Skin of body (tissue), 2 donors: ENCODE results near the gene GJC3. TPM values are rescaled to one million over a fixed set of nuclear protein-coding genes. Genes with fewer than 3 reads are reported as not detected.
"Not testable (repeated sequence)": the region's sequence is repeated elsewhere in the genome, so short reads cannot be mapped to it uniquely, and the experiment has no call there.

Experiments
- DNase-seq: peaks from one replicate; lab custom pipeline; 2025; lab: John Stamatoyannopoulos, UW
- total RNA-seq: library from RNA; depleted of rRNA; stranded (reverse); fragments of >200 nt; gene quantifications from one replicate; pipeline ENCODE4 v1.2.3, GENCODE V29; 2014

Gene GJC3
- total RNA-seq, 1 donor from 2014 or later, result 0.49 TPM

DNA sequence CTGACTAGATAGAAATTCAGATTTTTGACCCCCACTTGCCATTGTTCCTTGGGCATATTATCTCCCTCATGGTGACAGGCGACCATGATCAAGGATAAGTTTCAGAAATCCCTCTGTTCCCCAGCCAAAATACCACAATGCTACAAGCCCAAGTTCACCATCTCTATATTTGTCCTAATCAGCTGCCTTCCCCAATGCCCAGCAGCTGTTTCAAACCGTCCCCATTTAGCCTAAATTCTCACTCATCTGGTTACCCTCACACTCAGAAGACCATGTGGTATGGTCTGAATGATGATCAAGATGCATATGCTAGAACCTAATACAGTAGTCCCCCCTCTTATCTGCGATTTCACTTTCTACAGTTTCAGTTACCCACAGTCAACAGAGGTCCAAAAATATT lies 956 bp upstream of the GJC3 start:
- no peak for DNase-seq

DNA sequence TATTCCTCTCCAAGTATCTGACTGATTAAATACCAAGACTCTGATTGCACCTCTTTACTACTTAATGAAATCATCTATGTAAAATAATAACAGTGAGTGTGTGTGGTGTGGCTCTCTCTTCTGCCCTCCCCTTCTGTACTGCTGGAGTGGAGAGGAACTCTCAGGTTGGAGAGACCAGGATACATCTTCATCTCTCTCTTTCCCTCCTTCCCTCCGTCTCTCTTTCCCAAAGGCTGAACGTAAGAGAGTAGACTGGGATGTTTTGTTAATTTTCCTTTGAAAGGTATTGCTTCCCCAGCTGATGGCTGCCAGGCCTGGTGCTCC lies 272 bp upstream of the GJC3 start:
- DNase-seq, result no peak

DNA sequence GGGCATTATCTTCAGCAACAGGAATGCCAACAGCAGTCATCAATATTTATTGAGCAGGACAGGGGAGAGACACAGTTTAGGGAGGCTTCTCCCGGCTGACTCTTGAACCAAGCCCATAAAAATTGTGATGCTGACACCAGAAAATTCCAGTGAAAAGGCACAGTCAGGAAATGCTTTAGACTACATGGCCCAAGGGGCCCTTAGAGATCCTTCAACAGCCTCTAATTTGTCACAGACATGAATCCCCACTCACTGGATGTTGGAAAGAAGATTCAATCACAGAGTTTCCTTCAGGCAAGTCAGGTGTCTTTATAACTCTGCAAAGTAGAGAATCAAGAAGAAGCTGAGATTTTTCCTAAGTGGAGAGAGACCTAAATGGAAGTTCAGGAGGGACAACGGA lies 1.2 kb downstream of the GJC3 start:
- DNase-seq, result no peak

DNA sequence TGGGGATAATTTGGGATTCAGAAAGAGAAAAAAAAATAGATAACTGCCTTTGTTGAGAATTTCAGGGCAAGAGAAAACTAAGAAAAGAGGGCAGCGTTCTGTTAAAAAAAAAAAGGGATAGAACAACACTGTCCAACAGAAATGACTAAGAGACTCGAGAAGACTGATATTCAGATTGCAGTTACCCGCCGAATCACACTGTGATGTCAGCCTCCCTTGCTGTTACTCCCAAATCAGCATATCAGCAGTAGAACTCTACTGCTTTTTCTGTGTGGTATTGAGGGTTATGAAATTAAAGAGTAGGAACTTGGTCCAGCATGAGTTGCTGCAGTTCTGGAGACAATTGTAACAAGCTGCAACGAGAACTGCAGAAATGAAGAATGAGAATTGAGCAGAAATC lies 1.9 kb downstream of the GJC3 start:
- DNase-seq, result no peak

DNA sequence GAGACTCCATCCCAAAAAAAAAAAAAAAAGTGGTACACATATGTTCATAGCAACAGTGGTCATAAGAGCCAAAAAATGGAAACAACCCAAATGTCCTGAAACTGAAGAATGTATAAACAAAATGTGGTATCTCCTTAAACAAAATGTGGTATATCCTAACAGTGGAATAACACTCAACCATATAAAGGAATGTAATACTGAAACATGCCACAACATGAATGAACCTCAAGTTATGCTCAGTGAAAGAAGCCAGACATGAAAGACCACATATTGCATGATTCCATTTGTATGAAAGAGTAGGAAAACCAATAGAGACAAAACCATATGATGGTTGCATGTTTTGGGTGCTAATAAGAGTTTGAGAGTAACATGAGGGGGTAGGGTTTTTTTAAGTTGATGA lies 3.1 kb downstream of the GJC3 start:
- no peak for DNase-seq

DNA sequence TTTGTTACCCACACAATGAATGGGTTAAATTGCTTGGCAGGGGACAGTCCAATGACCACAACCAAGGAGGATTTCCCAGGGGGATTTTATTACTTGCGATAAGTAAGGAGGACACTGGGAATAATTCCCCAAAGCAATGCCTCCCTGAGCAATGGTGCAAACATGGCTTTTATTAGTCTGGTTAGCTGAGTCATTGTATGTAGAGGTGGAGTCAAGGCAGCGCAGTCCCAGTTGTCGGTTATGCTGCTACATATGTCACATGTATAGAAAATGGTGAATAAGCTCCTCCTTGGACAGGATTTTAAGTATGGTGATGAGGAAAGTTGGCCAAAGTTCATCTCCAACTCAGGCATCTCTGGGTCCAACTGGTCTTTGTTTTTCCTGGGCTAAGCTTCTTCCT lies 6.2 kb downstream of the GJC3 start:
- no peak for DNase-seq

DNA sequence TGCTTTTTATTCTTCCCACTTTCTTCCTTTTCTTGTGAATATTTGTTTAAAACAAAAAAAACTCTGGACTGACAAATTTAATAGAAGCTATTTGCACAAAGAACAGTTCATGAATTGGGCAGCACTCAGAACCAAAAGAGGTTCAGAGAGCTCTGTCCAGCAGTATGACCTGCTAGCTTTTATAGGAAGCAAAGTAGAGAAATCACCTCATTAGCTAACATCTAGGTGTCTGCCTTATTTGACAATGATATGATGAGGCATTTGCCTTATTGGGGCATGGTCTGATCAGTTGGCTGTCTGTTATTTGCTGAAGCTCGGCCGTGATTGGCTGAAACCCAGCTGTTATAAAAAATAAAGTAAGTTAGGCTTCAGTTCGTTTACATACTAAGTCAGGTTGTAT lies 9.3 kb downstream of the GJC3 start:
- no peak for DNase-seq

DNA sequence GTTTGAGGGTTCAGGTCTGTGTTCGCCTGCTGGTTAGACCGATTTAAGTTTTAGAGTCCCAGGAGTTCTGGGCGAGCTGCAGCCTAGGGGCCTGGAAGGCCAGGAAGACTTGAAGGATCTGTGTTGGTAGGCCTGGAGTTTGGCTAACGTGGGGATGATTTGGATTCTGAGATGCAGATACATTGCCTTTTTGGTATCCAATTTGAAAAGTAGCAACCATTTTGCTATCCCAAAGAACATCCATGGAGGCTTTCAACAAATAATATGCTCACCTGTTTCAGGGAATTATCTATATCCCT lies 9.7 kb downstream of the GJC3 start:
- DNase-seq, result no peak

DNA sequence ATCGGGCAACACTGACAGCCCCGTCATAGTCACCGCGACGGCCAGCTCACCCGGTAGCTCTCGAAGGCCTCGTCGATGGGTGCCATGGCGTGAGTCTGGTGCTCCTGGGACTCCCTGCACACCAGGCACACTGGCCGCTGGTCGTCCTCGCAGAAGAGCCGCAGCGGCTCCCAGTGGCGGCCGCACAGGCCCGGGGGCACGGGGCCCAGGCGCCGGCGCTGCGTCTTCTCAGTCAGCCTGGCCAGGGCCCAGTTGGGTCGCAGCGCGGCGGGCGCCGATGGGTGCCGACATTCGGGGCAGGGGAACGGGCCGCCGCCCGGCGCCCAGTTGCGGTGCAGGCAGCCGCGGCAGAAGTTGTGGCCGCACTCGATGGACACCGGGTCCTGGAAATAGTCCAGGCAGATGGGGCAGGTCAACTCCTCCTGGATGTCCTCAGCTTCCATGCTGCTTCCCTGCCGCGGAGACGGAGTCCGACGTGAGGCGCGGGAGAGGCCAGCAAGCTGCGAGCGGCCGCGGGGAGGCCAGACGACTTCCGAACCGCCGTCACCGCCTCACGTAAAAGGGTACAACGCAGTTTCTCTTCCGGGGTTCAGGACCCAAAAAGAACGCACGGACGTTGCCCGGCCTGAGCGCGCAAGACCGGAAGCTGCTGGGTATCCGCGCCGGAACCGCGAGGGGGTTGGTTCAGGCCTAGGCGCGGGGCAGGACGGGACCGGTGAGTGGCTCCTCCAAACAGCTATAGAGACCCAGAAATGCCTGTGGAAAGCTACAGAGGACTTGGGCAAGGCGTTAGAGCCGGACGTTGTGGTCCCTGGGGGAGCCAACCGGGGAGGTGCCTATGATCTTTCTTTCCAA lies 10.2 kb downstream of the GJC3 start, which contains the start of gene TRIM4:
Gene TRIM4 (minus strand): TSS at position 572 of the 855 bp plus-strand sequence. CDS start 129 bp downstream, at position 443.
- peak; percentile 84 for DNase-seq

DNA sequence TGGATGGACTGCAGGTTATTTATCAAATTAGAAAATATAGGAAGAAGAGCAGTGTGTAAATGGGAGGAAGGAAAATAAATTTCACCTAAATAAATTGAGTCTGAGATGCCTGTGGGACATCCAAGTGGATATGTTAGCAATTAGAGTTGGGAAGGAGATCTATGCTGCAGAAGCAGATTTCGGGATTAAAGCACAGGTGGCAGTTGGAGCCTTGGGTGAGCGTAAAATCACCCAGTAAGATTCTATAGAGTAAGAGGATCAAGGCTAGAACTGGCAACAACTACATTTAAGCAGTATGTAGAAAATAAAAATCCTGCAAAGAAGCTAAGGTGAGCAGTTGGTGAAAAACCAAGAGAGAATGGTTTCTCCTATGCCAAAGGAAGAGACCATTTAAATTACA lies 18.4 kb downstream of the GJC3 start:
- DNase-seq, result no peak

DNA sequence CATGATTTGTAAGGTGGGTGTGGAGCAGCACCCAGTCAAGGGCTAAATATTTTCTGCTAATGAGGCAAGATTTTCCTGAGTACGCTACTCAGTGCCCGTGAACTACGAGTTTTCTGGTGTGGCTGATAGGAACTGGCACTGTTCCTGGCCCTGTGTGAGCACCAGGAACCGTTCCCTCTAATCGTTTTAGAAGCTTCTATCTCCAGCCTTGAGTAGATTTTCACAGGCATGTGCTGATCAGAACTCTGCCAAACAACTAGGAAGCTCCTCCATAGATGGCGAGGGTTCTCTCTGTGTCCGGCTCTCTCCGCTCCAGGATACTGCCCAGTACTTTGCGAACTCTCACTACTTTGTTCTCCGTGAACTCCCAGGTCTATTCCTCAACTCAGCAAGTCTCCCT lies 27.8 kb downstream of the GJC3 start:
- DNase-seq, result no peak

DNA sequence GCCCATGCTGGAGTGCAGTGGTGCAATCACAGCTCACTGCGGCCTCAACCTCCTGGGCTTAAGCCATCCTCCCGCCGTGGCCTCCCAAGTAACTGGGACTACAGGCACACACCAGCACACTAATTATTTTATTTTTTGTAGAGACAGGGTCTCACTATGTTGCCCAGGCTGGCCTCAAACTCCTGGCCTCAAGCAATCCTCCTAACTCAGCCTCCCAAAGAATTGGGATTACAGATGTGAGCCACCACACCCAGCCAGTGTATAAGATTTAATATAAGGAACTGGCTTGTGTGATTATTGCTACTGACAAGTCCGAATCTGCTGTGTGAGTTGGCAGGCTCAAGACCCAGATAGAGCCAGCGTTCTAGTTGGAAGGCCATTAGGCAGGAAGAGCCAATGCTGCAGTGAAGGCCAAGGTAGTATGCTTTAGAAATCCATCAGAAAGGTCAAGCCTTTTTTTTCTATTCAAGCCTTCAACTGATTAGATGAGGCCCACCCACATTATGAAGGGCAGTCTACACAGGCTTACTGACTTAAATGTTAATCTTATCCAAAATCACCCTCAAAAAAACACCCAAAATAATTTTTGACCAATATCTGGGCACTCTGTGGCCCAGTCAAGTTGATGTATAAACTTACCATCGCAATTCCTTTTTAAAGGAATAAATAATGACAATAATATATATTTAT lies 29.4 kb downstream of the GJC3 start:
- no peak for DNase-seq

DNA sequence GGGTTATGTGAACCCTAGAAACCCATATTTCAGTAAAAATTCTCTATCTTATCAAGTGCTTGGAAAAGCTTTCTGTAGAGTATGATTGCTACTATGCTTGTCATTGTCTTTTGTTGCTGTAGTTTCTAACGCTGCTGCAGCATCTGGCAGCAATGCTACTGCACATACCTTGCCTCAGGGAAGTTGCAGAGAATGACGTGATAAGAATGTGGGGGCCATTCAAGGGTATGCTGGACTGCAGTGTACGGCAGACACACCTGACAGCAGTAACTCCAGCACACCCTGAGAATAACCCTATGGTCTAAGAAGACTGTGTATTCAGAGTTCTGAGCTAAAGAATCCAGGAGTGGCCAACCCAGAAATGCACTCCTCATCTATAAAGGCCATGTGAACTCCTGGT lies 30.6 kb downstream of the GJC3 start:
- DNase-seq, result no peak

DNA sequence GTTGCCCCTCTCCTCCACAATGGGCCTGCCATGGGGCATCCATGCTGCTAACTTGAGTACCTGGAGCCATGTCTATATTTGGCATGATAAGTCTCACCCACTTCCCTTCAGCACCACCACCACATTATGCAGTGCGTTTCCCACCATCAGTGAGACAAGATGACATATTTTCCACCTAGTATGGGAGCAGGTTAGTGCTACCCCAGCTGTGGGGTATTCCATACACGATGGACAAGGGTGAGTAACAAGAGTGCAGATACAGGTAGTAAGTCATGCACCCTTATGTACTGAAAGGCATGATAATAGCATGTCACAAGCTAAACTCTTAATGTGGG lies 31.4 kb downstream of the GJC3 start:
- DNase-seq, result no peak

DNA sequence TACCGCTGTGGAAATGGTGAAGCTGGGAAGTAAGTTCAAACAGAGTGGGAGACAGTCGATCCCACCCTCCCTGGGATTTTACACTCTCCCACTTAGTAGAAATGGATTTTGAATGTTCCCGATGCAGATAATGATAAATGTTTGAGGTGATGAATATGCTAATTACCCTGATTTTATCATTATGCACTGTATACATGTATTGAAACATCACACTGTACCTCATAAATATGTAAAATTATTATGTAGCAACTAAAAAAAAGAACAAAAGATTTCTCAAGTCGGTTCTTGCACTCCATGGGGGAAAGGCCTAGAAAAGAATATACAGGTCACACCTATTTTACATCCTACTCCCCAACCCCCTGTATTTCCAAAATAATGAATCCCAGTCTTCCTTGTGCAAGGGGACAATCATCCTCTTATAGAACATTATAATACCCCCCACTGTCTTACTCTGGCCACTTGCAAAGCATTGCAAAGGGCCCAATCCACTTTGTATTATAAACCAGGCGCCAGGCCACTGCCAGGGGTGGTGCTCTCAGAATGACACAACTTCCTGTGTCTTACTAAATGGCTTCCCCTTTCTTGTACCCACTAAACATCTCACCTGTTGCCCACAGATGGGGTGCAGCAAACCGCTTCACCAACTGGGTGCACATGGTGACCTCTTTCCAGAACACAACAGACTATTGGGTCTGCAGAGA lies 31.9 kb downstream of the GJC3 start:
- no peak for DNase-seq

DNA sequence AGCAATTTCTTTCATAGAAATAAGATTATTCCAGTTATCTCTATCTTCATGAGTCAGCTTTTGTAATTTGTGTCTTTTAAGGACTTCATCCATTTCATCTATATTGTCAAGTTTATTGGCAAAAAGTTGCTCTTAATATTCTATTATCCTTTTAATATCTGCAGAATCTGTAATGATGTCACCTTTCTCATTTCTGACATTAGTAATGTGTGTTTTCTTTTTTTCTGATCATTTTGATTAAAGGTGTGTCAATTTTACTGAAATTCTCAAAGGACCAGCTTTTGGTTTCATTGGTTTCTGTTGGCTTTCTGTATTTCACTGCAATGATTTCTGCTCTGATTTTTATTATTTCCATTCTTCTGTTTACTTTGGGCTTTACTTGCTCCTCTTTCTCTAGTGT lies 34.7 kb downstream of the GJC3 start:
- DNase-seq, result no peak

DNA sequence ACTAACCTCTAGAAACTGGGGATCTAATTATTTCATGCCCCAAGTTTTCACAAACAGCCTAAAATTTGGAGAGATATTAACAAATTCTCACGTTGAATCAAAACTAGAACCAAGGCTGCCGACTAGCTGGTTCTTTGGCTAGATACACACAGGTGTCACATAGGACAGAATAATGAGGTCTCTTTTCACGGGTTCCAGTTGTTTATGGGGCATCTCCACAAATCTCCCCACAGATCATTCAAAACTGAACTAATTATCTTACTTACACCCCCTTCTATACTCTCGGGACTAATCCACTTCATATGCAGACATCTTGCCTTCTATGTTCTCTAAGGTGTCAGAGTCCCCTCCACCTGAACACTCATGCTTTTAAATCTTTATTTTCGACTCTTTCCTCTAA lies 36.1 kb downstream of the GJC3 start:
- DNase-seq, result no peak

DNA sequence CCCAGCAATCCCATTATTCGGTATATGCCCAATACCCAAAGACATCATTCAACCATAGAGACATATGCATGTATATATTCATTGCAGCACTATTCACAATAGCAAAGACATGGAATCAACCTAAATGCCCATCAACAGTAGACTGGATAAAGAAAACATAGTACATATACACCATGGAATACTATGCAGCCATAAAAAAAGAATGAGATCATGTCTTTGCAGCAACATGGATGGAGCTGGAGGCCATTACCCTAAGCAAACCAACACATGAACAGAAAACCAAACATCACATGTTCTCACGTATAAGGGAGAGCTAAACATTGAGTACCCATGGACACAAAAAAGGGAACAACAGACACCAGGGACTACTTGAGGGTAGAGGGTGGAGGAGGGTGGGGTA lies 39.1 kb downstream of the GJC3 start:
- not testable (repeated sequence) for DNase-seq

DNA sequence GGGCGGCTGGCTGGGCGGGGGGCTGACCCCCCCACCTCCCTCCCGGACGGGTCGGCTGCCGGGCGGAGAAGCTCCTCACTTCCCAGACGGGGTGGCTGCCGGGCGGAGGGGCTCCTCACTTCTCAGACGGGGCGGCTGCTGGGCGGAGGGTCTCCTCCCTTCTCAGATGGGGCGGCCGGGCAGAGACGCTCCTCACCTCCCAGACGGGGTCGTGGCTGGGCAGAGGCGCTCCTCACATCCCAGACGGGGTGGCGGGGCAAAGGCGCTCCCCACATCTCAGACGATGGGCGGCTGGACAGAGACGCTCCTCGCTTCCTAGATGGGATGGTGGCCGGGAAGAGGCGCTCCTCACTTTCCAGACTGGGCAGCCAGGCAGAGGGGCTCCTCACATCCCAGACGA lies 41.1 kb downstream of the GJC3 start:
- not testable (repeated sequence) for DNase-seq

DNA sequence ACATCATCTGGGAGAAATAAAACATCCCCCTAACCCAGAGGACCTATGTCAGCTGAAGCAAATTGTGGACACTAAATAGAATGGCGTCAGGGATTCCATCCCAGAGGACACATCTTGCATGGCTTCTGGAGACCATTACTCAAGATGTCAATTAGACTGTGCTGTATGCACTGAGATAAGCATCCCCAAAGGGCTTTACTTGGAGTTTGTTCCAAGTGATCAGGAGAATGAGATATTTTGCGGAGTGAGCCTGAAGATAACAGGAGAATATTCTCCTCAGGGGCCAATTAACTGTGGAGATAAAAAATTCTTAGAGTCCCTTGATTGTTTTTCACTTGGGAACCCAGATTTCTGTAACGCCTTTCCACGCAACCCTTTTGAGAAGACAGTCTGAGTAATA lies 48.0 kb downstream of the GJC3 start:
- DNase-seq, result no peak

DNA sequence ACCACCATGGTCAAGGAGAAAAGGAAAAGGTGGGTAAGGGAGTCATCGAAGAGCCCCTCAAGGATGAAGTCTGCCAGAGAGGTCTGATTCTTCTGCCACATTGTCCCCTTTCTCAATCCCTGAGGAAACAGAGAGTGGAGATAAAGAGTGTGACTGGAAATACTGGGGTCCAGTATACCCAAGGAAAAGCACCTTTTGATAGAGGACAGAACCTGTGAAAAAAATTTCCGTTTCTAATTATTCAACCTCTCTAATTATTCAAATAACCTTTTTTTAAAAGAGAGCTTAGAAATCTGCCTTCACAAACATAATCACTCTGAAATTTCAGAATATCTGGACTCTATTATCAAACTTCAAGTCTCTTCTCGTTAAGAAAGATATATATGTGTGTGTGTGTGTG lies 52.5 kb downstream of the GJC3 start, which contains the start of gene OR2AE1:
Gene OR2AE1 (minus strand): TSS at position 101 of the 400 bp plus-strand sequence. CDS start 0 bp downstream, at position 101.
- no peak for DNase-seq

DNA sequence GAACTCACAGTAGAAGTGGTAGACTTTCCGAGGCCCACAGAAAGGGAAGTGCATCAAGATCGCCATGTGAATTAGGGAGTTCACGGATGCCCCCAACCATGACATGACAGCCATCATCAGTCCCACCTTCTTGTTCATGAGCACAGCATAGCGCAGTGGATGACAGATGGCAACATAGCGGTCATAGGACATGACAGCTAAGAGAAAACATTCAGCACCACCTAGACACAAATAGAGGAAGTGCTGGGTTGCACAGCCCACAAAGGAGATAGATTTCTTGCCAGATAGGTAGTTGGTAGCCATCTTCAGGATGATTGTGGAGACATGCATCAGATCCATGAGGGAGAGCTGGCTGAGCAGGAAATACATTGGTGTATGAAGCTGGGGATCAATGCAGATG lies 52.9 kb downstream of the GJC3 start:
- no peak for DNase-seq
